Midbrain (tissue), 1 donor: ENCODE results near the gene MAMLD1.

Experiments
- DNase-seq: peaks from one replicate; lab custom pipeline; 2025; lab: John Stamatoyannopoulos, UW

The MAMLD1 gene

GRCh38 chrX:150408007-150408406 lies 44.9 kb downstream of the MAMLD1 start:
- no peak for DNase-seq

GRCh38 chrX:150408561-150408960 lies 45.4 kb downstream of the MAMLD1 start:
- no peak for DNase-seq

GRCh38 chrX:150409486-150409885 lies 46.4 kb downstream of the MAMLD1 start:
- DNase-seq, result no peak

DNA sequence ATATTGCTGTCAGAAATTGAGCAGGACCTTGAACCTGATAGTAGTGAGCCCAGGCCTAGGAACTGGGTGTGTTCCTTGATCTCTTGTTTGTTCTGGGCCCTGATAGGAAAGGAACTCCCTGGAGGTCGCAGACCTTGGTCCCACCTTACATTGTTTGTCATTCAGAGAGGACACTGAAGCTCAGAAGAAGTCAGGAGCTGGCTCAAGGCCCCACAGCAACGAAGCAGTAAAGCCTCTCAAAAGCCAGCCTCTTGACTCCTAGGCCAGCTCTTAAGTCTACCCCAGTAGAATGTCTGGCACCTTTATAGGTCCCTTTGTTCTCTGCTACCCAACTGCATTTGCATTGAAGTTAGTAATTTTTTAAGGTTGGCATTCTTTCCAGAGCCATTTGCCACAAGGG lies 46.8 kb downstream of the MAMLD1 start:
- DNase-seq, result no peak

- no peak for DNase-seq
Measured at GRCh38 chrX:150410513-150410912, 47.4 kb downstream of the MAMLD1 start.

GRCh38 chrX:150411656-150412055 lies 48.5 kb downstream of the MAMLD1 start:
- DNase-seq, result no peak

DNA sequence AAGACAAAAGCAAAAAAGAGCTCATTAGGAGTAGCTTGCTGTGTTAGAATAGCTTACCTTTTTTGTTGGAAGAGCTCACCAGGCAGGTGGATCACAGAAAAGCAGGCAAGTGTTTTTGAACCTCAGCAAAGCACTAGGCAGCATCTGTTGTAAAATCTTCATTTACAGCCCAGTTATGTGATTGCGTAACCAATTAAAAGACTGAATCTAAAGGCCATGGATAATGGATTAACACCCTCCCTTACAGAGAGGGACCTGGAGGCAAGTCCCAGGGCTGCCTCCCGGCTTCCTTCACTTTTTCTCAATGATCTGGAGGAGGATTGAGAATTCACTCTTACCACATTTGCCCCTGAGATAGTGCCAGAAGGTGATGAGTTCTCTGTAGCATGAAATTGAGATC lies 51.1 kb downstream of the MAMLD1 start:
- DNase-seq, result no peak

DNA sequence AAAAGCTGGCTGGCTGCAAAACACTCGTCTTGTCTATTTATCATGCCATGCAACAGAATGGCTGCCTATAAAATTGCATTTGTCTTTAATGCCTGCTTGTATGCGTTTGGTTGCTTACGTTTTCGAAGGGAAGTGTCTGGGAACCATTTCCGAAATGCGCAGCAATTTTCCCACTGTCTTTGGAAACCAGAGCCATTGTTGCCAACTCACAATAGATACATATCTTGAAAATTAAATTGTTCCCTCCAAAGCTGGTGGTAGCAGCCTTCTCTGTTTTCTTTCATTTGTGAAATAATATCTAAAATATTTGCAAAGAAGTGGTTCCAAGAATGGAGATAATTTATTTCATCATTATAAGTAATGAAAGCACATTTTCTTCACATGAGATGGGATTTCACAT lies 53.4 kb downstream of the MAMLD1 start:
- no peak for DNase-seq

DNA sequence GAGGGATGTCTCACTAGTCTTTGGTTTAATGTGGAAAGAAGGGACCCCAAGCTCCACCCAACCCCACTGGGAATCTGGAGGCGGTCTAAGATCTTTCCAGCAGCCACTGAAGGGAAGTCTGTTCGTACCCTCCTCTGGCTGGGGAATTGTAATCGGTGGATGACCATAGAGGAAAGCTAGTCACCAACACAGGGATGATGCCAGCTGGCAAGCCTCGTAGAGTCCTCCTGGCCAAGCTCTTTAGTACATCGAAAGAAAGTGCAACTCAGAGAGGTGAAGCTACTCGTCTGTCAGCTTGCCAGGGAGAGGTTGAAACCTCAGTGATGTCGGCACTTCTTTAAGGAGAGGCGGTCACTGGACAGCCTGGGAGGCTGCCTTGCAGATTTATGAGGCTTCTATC lies 58.7 kb downstream of the MAMLD1 start:
- no peak for DNase-seq

DNA sequence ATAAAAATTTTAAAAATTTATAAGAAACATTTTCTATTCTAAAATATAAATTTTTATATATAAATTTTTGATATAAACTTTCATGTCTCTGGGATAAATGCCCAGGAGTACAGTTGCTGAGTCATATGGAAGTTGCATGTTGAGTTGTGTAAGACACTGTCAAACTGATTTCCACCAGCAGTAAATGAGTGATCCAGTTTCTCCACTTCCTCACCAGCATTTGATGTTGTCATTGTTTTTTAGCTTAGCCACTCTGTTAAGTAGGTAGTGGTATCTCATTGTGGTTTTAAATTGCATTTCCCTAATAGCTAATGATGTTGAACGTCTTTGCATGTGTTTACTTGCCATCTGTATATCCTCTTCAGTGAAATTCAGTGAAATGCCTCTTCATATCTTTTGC lies 66.5 kb downstream of the MAMLD1 start:
- no peak for DNase-seq

DNA sequence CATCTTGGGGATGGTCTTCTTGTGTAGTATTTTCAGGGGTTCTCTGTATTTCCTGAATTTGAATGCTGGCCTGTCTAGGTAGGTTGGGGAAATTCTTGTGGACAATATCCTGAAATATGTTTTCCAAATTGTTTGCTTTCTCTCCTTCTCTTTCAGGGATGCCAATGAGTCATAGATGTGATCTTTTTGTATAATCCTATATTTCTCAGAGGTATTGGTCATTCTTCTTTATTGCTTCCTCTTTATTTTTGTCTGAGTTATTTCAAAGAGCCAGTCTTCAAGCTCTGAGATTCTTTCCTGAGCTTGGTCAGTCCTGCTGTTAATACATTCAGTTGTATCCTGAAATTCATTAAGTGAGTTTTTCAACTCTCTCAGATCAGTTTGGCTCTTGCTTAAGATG lies 73.1 kb downstream of the MAMLD1 start:
- DNase-seq, result no peak

- DNase-seq, result no peak
Measured at GRCh38 chrX:150438165-150438564, 75.0 kb downstream of the MAMLD1 start.

- no peak for DNase-seq
Measured at GRCh38 chrX:150446151-150446550, 83.0 kb downstream of the MAMLD1 start.

DNA sequence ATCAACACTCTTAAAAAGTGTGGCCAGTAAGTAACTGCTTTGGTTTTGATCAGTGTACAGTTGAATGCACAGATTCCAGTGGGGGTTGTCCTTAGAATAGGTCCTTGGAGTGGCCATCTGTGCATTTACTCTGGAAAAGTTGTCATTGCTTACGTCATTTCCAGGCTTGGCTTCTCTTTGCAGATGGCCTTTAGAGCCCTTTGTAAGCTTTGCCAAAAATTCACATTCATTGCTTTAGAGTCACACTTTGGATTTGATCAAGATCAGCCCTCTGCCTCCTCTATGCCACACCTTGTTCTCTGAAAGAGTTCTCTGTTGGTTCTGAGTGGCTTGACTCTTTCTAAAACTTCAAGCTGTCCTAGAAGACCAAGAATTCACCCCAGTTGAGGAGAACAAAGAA lies 83.9 kb downstream of the MAMLD1 start:
- no peak for DNase-seq

- no peak for DNase-seq
Measured at GRCh38 chrX:150449313-150449712, 86.2 kb downstream of the MAMLD1 start.

- no peak for DNase-seq
Measured at GRCh38 chrX:150450519-150451177, 87.5 kb downstream of the MAMLD1 start.

DNA sequence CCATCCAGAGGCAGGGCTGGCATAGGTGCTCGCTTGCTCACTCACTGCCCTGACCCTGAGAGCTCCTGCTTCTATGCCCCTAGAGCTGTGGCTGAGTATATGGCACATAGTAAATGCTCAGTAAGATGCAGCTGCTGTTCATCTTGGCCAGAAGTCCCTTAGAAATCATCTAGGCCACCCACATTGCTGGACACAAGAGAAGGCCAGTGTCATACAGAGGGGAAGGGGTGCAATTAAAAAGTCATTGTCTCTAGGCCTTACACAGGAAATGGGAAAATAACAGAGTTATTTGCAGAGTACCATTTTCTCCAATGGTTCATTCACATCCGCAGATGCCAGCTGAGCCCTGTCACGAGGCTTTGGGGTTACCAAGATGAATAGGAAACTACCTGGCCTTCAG lies 88.8 kb downstream of the MAMLD1 start:
- no peak for DNase-seq

DNA sequence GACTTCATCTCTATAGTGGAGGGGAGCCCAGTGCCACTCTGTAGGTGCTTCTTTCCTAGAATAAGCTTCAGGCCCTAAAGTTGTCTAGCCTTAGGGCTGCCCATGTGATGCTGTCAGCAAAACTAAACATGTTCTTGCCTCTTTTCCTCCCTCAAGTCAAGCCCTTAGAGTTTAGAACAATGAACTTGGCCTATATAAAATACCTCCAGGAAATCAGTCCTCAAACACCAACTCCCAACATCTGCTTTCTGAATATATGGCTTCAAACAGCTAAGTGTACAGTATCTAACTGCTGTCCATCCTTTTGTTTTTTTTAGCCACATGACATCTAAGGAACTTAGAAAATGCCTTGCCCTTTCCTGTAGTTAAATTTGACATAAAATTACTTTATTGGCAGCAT lies 91.0 kb downstream of the MAMLD1 start:
- no peak for DNase-seq

DNA sequence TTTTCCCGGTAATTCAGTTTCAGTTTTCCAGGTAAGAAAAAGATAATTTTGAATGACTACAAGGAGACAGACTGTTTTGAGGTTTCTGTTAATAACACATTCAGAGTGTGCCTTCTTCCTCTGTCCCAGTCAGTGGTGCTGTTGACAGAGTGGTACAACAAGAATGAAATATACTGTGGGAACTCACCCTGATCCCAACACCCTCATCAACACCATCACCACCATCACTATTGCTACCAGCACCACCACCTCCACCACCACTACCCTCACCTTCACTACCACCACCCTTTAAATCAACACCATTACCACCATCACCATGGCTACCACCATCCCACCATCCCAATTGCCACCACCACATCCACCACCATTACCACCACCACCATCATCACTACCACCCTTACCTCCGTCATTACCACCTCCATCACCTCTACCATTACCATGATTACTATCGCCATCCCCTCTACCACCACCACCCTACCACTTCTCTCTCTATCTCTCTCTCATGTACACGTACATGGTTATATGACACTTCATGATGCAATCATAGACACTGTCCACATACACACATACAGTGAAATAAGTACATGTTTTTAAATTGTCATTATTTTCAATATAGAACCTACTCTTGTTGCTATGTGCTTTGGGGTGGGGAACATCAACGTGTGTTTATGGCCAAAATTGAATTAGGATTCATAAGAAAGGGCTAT lies 91.5 kb downstream of the MAMLD1 start:
- no peak for DNase-seq

DNA sequence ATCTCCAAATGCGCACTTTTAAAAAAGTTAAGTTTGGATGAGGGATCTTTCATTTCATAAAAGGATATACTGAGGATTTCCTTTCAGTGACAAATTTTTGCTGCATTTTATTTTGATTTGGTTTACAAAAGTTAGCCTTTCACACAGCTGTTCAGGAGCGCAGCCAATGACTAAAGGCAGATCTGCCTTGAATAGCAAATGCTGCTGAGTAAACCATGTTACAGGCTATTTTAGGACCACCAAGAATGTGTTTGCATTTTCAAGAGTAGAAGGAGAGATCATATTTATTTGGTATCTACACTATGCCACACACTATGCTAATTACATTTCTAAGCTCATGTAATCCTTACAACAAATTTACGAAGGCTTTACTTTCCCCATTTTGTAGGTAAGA lies 92.1 kb downstream of the MAMLD1 start:
- no peak for DNase-seq

- no peak for DNase-seq
Measured at GRCh38 chrX:150456466-150456865, 93.3 kb downstream of the MAMLD1 start.

DNA sequence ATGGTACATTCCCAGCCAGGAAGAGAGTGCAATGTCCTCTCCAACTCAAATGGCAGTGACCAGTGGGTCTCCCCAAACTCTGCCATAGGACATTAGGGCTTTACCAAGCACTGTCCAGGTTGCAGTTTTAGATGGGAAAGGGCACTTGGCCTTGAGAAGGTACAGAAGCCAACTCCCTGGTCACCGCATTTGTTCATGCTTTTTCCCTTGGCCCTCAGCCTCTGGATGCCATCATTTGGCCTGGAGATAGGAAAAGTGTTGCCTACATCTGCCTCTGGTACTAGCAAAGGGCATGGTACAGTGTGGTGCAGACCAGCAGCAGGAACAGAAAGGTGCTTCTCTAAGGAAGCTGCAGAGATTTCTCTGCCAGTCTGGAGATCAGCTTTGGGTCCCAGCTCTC lies 93.8 kb downstream of the MAMLD1 start:
- DNase-seq, result no peak

DNA sequence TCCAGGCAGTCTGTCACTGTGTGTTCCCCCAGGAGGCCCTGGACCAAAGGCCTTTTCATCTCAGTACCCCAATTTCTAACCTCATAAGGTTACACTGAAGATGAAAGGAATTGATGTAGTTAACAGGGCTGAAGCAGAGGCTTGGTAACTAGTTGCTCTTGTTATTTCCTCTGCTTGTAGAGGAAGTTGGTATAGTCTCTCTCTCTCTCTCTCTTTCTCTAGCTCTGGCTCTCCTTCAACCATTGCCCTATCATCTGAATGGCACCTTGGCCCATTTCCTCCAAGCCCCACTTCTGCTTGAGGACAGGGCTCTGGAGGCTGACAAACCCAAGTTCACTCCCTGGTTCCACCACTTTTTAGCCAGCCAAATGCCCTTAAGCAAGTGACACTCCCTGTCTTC lies 96.1 kb downstream of the MAMLD1 start:
- DNase-seq, result no peak

DNA sequence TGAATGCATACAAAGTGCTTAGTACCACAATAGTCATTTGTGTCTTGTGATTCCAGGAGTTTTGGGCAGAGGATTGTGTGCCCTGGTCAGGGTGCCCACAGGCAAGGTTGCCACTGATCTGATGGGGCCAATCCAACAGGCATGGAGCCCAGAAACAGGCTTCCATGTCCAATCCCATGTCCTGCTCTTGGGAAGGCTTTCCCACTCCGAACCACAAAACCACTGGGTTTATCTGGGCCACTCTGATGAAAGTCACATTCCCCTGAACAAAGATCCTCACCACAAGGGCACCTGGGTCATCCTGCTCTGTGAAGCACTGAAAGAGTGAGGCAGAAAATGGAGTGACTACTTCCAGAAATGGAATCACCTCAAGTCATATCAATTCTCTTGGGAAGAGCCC lies 96.9 kb downstream of the MAMLD1 start:
- DNase-seq, result no peak
